ACHN (cell line): ENCODE measurements around the gene MAML3.

Experiments
- DNase-seq: peaks from one replicate; pipeline ENCODE4 v3.0.0-alpha.2; 2015
- in situ Hi-C: cut with HindIII; loops from 2 replicates; pipeline ENCODE4 v1.10.0; 2017; ENCODE audit warnings: low sequenced_read_pairs, low pct_ligation_motif_present, low pct_unique_long_range_greater_than_20kb

The MAML3 gene

GRCh38 chr4:139922406-139923024 is 231.5 kb downstream of the MAML3 start:
- in situ Hi-C loops, result no loop called here
- DNase-seq, result no peak

- in situ Hi-C loops, result no loop called here
- no peak for DNase-seq
These were observed 232.4 kb downstream of the MAML3 start for GRCh38 chr4:139921429-139922184.

GRCh38 chr4:139920486-139921002 is 233.4 kb downstream of the MAML3 start:
- DNase-seq, result no peak
- in situ Hi-C loops, result no loop called here

GRCh38 chr4:139919521-139919920 is 234.5 kb downstream of the MAML3 start:
- no peak for DNase-seq
- in situ Hi-C loops, result no loop called here

GRCh38 chr4:139919004-139919403 is 235.0 kb downstream of the MAML3 start:
- in situ Hi-C loops, result no loop called here
- DNase-seq, result no peak

GRCh38 chr4:139918591-139918990 is 235.4 kb downstream of the MAML3 start:
- no peak for DNase-seq
- in situ Hi-C loops, result no loop called here

- in situ Hi-C loops, result no loop called here
- no peak for DNase-seq
These were observed 236.1 kb downstream of the MAML3 start for GRCh38 chr4:139917896-139918295.

- DNase-seq, result no peak
- in situ Hi-C loops, result no loop called here
These were observed 237.9 kb downstream of the MAML3 start for GRCh38 chr4:139916041-139916440.

- in situ Hi-C loops, result no loop called here
- no peak for DNase-seq
These were observed 238.9 kb downstream of the MAML3 start for GRCh38 chr4:139915037-139915436.

- no peak for DNase-seq
- in situ Hi-C loops, result no loop called here
These were observed 239.9 kb downstream of the MAML3 start for GRCh38 chr4:139913995-139914598.

GRCh38 chr4:139913398-139913990 is 240.5 kb downstream of the MAML3 start:
- no peak for DNase-seq
- in situ Hi-C loops, result no loop called here

GRCh38 chr4:139912445-139912844 is 241.5 kb downstream of the MAML3 start:
- in situ Hi-C loops, result no loop called here
- no peak for DNase-seq

- in situ Hi-C loops, result no loop called here
- DNase-seq, result no peak
These were observed 243.9 kb downstream of the MAML3 start for GRCh38 chr4:139910106-139910505.

GRCh38 chr4:139908636-139909437 is 245.1 kb downstream of the MAML3 start:
- no peak for DNase-seq
- in situ Hi-C loops, result no loop called here

GRCh38 chr4:139907001-139907809 is 246.8 kb downstream of the MAML3 start:
- in situ Hi-C loops, result no loop called here
- DNase-seq, result no peak

GRCh38 chr4:139905489-139905888 is 248.5 kb downstream of the MAML3 start:
- DNase-seq, result no peak
- in situ Hi-C loops, result no loop called here

- in situ Hi-C loops, result no loop called here
- no peak for DNase-seq
These were observed 249.6 kb downstream of the MAML3 start for GRCh38 chr4:139904406-139904805.

GRCh38 chr4:139903845-139904244 is 250.1 kb downstream of the MAML3 start:
- no peak for DNase-seq
- in situ Hi-C loops, result no loop called here
